ENCODE results near the gene ACTR3C.
"Not testable (repeated sequence)": the region's sequence is repeated elsewhere in the genome, so short reads cannot be mapped to it uniquely, and the experiment has no call there.

- TF ChIP-seq, protein P1, sequence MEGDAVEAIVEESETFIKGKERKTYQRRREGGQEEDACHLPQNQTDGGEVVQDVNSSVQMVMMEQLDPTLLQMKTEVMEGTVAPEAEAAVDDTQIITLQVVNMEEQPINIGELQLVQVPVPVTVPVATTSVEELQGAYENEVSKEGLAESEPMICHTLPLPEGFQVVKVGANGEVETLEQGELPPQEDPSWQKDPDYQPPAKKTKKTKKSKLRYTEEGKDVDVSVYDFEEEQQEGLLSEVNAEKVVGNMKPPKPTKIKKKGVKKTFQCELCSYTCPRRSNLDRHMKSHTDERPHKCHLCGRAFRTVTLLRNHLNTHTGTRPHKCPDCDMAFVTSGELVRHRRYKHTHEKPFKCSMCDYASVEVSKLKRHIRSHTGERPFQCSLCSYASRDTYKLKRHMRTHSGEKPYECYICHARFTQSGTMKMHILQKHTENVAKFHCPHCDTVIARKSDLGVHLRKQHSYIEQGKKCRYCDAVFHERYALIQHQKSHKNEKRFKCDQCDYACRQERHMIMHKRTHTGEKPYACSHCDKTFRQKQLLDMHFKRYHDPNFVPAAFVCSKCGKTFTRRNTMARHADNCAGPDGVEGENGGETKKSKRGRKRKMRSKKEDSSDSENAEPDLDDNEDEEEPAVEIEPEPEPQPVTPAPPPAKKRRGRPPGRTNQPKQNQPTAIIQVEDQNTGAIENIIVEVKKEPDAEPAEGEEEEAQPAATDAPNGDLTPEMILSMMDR (IDR thresholded peaks at IDR 0.05; ENCODE audit: low read depth, low read length): not testable (repeated sequence)
- not testable (repeated sequence) for TF ChIP-seq EZH2phosphoT487 (IDR thresholded peaks at IDR 0.05; ENCODE audit: low read depth)
Measured at GRCh38 chr7:150306377-150306776, 17.0 kb downstream of the ACTR3C start.
